Neuron (in vitro differentiated cells): Measurements from ENCODE around the gene COL23A1.

Source experiments
- H2AFZ ChIP-seq: one replicate; pipeline ENCODE4 v1.6.1; 2013; ENCODE audit warnings: low read depth, mild to moderate bottlenecking, inconsistent platforms, low read length, moderate library complexity
- H3K27me3 ChIP-seq: one replicate; pipeline ENCODE4 v1.6.1; 2013; ENCODE audit warnings: low read length; ENCODE audit not compliant: insufficient read depth
- H3K36me3 ChIP-seq: one replicate; pipeline ENCODE4 v1.6.1; 2013; ENCODE audit warnings: low read length; ENCODE audit not compliant: insufficient read depth
- H3K4me1 ChIP-seq: one replicate; pipeline ENCODE4 v1.6.1; 2013; ENCODE audit warnings: low read length; ENCODE audit not compliant: insufficient read depth
- H3K4me3 ChIP-seq: 2 replicates; pipeline ENCODE4 v1.5.1; 2013; ENCODE audit warnings: mild to moderate bottlenecking, low read length, moderate library complexity
- H3K9me3 ChIP-seq: one replicate; pipeline ENCODE4 v1.6.1; 2013; ENCODE audit warnings: low read length

Gene COL23A1

DNA sequence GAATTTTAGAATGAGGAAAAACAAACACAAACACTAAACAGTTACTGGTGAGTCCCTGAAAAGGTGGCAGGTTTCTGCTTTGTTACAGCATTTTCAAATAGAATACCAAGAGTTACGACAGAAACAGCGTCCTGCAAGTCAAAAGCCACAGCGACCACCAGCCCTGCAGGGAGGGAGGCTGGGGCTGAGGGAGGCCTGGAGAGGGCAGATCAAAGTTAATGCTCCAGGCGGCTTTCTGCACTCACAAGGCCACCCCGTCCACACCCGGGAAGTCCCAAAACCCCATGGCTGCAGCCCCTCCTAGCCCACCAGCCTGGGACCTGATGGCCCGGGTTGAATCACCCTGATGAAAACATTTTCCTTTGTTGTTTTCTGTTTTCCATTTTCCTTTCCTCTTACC is 29.3 kb downstream of the COL23A1 start:
- Histone ChIP-seq H3K9me3 (no peaks in the 10 kb centered on the region), H3K4me1 (peaks cover 2% of the 10 kb centered on the region), H3K36me3 (no peaks in the 10 kb centered on the region), H2AFZ (no peak overlapping the region), H3K4me3 (no peak overlapping the region), H3K27me3 (no peaks in the 10 kb centered on the region)

DNA sequence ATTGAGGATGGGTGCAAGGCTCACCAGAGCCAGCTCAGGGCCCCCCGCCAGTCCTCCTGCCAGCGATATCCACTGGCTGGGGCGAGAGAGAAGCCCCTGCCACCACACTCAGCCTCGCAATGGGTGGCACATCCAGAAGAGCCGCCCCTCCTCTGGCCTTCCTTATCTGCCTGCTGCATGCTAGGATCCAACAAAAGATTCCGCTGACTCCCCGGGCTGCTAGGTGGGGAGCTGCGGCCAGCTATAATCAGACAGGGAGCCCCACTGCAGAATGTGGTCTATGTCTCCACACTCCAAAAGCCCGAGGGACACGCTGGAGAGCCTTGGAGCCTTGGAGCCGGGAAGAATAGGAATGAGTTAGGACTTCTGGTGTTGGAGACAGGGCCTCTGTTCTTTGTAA is 32.8 kb downstream of the COL23A1 start:
- H3K4me1 ChIP-seq: no peaks in the 10 kb centered on the region
- H3K4me3 ChIP-seq: no peak overlapping the region
- H3K36me3 ChIP-seq: no peaks in the 10 kb centered on the region
- no peaks in the 10 kb centered on the region for H3K9me3 ChIP-seq
- H2AFZ ChIP-seq: no peak overlapping the region
- H3K27me3 ChIP-seq: no peaks in the 10 kb centered on the region

DNA sequence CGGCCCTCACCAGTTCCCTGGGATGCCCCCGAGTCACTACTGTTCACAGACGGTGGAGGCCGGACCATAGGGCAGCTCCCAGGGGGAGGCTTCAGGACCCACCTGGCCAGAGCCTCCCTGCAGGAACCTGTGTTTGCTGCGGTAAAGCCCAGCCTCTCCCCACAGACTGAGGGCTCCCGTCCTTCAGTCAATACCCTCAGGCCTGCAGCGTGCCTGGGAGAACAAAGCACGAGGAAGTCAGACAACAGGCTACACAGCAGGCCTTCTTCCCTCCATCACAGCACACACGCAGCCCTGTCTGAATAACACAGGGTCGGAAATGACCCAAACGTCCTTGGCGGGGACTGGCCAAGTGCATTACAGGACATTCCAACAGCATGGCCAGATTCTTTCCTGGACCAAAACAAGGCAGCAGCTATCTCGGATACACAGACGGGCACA is 34.4 kb downstream of the COL23A1 start:
- no peaks in the 10 kb centered on the region for H3K4me1 ChIP-seq
- H3K36me3 ChIP-seq: no peaks in the 10 kb centered on the region
- H3K27me3 ChIP-seq: no peaks in the 10 kb centered on the region
- H3K4me3 ChIP-seq: no peak overlapping the region
- H2AFZ ChIP-seq: no peak overlapping the region
- no peaks in the 10 kb centered on the region for H3K9me3 ChIP-seq

DNA sequence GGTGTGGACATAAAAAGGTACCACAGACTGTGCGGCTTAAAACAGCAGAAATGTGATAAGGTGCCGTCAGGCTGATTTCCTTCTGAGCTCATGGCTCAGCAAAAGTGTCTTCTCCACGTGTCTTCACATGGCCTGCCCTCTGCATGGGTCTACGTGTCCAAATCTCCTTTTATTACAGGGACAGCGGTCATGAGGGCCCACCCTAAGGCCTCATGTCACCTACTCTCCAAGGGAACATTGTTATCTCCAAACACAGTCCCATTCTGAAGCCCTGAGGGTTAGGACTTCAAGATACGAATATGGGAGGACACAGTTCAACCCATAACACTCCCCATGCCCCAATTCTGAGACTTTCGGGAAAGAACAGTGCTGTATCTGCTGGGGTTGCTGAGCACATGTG is 35.2 kb downstream of the COL23A1 start:
- no peaks in the 10 kb centered on the region for H3K9me3 ChIP-seq
- no peaks in the 10 kb centered on the region for H3K36me3 ChIP-seq
- no peaks in the 10 kb centered on the region for H3K27me3 ChIP-seq
- H3K4me3 ChIP-seq: no peak overlapping the region
- no peak overlapping the region for H2AFZ ChIP-seq
- H3K4me1 ChIP-seq: no peaks in the 10 kb centered on the region

DNA sequence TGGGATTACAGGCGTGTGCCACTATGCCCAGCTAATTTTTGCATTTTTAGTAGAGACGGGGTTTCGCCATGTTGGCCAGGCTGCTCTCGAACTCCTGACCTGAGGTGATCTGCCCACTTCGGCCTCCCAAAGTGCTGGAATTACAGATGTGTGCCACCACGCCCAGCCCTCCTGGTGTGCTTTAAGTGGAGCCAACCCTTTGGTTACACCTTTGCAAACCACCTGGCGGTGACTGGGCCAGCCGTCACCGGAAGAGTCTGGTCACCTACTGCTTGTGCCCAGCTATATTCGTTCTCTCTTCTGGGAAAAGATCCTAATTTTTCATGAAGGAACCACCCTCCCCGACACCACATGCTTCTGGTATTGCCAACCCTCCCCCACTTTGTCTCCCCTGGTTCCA is 35.9 kb downstream of the COL23A1 start:
- Histone ChIP-seq H3K36me3 (no peaks in the 10 kb centered on the region), H3K27me3 (no peaks in the 10 kb centered on the region), H3K4me3 (no peak overlapping the region), H3K9me3 (no peaks in the 10 kb centered on the region), H2AFZ (no peak overlapping the region), H3K4me1 (no peaks in the 10 kb centered on the region)

DNA sequence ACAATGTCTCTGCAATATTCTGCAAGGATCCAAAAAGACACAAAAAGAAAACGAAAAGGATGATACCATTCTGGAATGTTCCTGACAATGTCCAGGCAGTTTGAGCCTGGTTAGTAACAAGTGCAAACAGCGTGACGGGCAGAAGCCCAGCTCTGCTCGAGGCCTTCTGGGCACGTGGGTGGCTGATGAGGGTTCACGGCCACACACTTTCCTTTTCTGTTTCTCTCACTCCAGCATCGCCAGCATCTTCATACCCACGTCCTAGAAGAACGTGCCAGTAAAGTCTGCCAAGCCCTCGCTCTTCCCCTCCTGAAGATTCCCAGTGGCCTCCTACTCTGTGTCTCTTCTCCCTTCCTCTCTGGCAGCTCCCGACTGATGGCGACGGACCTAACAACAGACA is 36.7 kb downstream of the COL23A1 start:
- Histone ChIP-seq H3K27me3 (no peaks in the 10 kb centered on the region), H3K9me3 (no peaks in the 10 kb centered on the region), H3K36me3 (no peaks in the 10 kb centered on the region), H2AFZ (no peak overlapping the region), H3K4me3 (no peak overlapping the region), H3K4me1 (no peaks in the 10 kb centered on the region)

DNA sequence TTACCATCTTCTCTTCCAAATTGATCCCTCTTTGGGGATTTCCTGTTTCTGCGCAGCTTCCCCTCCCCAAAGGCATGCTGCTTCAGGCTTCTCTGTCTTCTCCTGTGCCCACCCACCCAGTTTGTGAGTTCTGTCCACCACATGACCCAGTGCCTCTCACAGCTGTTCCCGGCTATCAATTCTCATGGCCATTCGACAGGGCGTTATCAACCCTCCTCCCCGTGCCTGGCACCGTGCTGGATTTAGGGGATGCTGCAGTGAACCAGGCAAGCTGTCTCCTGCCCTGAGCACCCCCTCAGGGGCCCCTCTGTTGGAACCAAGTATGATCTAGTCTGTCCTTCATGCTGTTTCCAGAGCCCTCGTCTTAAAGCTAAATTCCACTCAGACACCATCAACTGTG is 38.7 kb downstream of the COL23A1 start:
- Histone ChIP-seq H3K4me1 (no peaks in the 10 kb centered on the region), H2AFZ (no peak overlapping the region), H3K36me3 (no peaks in the 10 kb centered on the region), H3K9me3 (no peaks in the 10 kb centered on the region), H3K4me3 (no peak overlapping the region), H3K27me3 (no peaks in the 10 kb centered on the region)

DNA sequence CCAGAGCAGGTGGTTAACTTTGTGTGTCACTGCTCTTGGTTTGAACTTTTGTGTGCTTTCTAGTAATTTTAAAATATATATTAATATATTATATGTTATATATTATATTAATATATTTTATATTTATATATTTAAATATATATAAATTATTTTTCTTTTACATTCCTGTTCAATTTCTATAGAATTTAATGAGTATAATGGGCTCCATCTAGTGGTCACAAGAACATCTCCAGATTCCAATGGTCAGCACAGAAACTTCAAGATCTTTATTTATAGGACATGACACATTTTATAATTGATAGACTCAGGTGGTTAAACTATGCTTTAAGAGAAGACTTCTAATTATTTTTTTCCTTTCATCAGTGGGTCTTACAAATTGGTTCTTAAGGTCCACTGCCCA is 39.1 kb downstream of the COL23A1 start:
- Histone ChIP-seq H3K4me1 (no peaks in the 10 kb centered on the region), H3K4me3 (no peak overlapping the region), H3K36me3 (no peaks in the 10 kb centered on the region), H3K9me3 (no peaks in the 10 kb centered on the region), H2AFZ (no peak overlapping the region), H3K27me3 (no peaks in the 10 kb centered on the region)

DNA sequence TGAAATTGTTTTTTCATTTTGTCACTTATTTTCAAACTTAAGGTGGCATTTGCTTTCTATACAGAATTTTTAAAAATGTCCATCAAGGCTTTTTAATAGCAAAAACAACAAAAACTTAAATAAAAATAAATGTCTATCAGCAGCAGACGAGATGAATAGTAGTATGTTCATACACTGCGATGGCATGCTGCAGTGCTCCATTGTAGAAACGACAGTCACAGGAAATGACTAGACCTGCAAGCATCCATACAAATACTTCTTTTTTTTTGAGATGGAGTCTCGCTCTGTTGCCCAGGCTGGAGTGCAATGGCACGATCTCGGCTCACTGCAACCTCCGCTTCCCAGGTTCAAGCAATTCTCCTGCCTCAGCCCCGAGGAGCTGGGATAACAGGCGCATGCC is 41.4 kb downstream of the COL23A1 start:
- peaks cover 9% of the 10 kb centered on the region for H3K4me1 ChIP-seq
- H3K36me3 ChIP-seq: no peaks in the 10 kb centered on the region
- no peak overlapping the region for H2AFZ ChIP-seq
- H3K9me3 ChIP-seq: no peaks in the 10 kb centered on the region
- H3K27me3 ChIP-seq: no peaks in the 10 kb centered on the region
- H3K4me3 ChIP-seq: no peak overlapping the region

DNA sequence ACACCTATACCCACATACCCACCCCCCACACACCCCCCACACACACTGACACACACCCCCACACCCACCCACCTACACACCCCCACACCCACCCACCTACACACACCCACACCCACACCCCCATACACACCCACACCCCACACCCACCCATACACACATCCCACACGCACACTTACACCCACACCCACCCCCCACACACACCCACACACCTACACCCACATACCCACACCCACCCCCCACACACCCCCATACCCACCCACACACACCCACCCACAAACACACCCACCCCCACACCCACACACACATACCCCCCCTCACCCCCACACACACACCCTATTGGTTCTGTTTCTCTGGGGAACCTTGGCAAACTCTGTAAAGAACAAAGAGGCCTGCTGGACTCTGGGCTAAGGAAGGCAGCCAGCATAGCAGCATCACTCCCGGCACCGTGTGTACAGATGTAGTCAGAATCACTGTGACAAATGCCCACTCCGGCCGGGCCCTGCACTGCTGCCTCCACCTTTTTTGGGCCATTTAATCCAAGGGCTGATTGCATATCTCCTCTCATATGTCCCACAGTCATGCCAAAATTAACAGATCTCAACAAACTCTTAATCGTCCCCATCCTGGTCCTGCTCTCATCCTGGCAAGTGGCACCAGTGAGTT is 42.3 kb downstream of the COL23A1 start:
- Histone ChIP-seq H3K9me3 (no peaks in the 10 kb centered on the region), H3K4me3 (no peak overlapping the region), H3K4me1 (peaks cover 9% of the 10 kb centered on the region), H3K27me3 (no peaks in the 10 kb centered on the region), H2AFZ (no peak overlapping the region), H3K36me3 (no peaks in the 10 kb centered on the region)

DNA sequence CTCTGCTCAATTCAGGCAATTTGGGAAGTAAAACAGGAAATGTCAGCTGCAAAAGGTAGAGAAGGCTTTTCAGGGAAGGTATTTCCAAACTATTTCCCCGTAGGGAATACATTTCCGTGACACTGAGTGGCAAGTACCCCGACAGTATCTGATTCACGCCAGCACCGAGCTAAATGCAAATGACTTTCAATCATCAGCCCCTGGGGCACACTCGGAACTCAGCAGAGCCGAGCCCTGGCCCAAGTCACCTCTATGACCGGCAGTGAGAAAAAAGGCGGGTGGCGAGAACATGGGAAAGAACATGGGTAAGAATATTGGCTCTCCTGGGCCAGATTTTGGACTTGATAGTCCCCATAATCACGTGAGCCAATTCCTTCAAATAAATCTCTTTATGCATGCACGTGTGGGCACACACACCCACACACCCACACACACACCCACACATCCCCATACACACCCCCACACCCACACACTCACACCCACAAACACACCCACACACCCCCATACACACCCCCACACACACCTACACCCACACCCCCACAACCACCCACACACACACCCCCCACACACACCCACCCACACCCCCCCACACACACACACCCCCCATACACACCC is 43.0 kb downstream of the COL23A1 start:
- Histone ChIP-seq H3K9me3 (no peaks in the 10 kb centered on the region), H3K4me3 (no peak overlapping the region), H3K36me3 (no peaks in the 10 kb centered on the region), H2AFZ (no peak overlapping the region), H3K27me3 (no peaks in the 10 kb centered on the region), H3K4me1 (peaks cover 9% of the 10 kb centered on the region)

DNA sequence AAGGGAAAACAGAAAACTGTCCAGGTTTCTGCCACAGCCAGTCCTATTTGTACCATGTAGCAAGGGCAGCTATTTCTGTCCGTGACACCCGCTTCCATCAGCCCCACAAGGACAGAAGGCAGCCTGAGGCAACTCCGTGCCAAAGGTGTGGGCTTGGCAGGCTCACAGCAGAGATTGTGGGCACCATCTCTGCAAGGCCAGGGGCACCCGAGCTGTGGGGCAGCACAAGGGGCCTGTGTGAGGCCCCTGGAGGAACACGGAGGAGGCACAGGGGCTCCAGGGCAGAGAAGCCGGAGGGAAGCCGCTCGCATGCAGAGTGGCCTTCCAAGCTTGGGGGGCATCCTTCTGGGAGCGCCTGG is 43.5 kb downstream of the COL23A1 start:
- H3K4me3 ChIP-seq: no peak overlapping the region
- H3K9me3 ChIP-seq: no peaks in the 10 kb centered on the region
- no peak overlapping the region for H2AFZ ChIP-seq
- H3K36me3 ChIP-seq: no peaks in the 10 kb centered on the region
- no peaks in the 10 kb centered on the region for H3K27me3 ChIP-seq
- peaks cover 9% of the 10 kb centered on the region for H3K4me1 ChIP-seq

DNA sequence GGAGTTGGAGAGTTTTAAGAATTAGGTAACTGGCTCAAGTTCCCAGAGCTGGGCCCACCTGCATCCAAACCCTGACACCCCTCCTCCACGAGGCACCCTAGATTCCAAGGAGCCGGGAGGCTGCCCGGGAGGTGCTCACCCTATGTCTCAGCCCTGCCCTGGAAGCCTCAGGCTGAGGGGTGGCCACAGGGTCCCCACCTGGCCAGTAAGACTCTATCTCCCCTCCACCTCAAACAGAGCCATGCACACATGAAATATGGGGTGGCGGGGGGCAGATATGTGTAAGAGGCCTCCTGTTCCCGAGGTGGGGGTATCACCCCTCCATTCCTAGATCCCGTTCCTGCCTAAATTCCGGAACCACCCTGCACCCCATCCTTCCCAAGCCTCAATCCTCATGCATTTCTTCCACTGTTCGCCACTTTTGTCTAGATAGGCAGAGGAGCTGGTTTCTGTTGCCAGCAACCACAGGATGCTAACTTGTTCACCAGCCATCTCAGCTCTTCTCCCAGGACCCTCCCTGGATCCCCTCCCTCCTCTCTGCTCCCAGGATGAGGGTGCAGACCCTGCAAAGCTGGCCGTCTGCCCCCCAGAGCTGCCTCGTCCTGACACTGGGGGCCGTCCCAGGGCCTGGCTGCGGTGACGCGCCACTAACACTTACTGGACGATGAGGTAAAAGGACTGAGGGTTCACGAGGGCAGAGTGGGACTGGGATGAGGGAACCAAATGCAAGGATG is 44.1 kb downstream of the COL23A1 start:
- Histone ChIP-seq H3K9me3 (no peaks in the 10 kb centered on the region), H3K4me3 (no peak overlapping the region), H3K36me3 (no peaks in the 10 kb centered on the region), H3K4me1 (peaks cover 9% of the 10 kb centered on the region), H2AFZ (no peak overlapping the region), H3K27me3 (no peaks in the 10 kb centered on the region)
